GM03348 (cell line): ENCODE results near the gene DNAH12.
A peak's percentile ranks its signal among the peaks of the same experiment; 100 is the strongest.
"Not testable (repeated sequence)": the region's sequence is repeated elsewhere in the genome, so short reads cannot be mapped to it uniquely, and the experiment has no call there.

ENCODE experiments used
- DNase-seq: peaks from one replicate; pipeline ENCODE4 v3.0.0; 2012; ENCODE audit warnings: low spot score

Gene DNAH12

DNA sequence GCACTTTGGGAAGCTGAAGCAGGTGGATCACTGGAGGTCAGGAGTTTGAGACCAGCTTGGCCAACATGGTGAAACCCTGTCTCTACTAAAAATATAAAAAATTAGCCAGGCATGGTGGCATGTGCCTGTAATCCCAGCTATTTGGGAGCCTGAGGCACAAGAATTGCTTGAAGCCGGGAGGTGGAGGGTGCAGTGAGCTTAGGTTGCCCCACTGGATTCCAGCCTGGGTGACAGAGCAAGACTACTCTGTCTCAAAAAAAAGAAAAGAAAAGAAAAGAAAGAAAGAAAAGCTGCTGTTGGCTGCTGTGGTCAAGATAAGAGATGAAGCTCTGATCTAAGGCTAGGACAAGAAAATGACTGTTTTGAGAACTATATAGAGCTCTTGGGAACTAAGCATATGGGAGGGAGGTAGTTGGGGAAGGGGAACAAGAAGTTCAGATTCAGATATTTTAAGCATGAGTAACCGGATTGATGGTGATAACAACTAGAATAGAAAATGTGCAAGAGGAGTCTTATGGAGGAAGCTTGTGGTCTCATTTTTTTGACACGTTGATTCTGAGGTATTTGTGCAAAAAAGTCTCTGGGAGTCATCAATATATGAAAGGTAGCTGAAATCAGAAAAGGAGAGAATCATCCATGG, 25.7 kb downstream of the DNAH12 start:
- DNase-seq, result no peak

DNA sequence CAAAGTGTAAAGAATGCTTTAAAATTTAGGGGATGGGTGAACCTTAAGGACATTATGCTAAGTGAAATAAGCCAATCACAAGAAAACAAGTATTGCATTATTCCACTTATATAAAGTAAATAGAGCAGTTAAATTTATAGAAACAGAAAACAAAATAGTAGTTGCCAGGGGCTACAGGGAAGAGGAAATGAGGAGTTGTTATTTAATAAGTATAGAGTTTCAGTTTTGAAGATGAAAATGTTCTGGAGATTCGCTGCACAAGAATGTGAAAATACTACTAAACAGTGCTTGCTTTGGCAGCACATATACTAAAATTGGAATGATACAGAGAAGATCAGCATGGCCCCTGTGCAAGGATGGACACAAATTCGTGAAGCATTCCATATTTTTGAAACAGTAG, 32.0 kb downstream of the DNAH12 start:
- no peak for DNase-seq

DNA sequence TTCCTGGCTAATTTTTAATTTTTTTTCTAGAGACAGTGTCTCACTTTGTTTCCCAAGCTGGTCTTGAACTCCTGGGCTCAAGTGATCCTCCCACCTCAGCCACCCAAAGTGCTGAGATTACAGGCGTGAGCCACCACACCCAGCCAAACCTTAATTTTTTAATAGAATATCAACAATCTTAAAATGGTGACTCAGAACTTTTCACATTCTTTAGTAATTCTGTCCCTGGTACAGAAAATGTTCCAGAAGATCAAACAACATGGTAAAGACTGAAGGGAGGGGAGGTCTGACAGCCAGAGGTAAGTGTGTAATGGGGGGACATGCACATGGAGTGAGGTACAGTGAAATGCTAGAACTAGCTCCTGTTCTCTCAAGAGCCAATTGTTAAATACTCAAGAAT, 38.2 kb downstream of the DNAH12 start:
- DNase-seq, result no peak

- DNase-seq, result no peak
Observed at GRCh38 chr3:57500506-57500905, 43.6 kb downstream of the DNAH12 start.

DNA sequence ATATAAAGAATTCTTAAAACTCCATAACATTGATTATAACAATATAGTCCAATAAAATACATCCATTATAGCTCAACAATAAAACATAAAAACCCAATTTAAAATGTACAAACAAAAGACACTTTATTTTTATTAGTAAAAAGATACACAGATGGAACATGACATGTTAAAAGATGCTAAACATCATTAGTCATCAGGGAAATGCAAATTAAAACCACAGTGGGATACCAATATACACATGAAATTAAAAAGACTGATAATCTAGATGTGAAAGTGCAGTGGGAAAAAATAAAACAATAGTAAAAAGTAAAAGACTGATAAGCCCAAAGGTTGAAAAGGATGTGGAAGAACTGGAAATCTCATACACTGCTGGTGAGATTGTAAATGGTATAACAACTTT, 46.2 kb downstream of the DNAH12 start:
- no peak for DNase-seq

GRCh38 chr3:57484563-57484962, 59.6 kb downstream of the DNAH12 start:
- no peak for DNase-seq

- not testable (repeated sequence) for DNase-seq
Observed at GRCh38 chr3:57477193-57477592, 67.0 kb downstream of the DNAH12 start.

DNA sequence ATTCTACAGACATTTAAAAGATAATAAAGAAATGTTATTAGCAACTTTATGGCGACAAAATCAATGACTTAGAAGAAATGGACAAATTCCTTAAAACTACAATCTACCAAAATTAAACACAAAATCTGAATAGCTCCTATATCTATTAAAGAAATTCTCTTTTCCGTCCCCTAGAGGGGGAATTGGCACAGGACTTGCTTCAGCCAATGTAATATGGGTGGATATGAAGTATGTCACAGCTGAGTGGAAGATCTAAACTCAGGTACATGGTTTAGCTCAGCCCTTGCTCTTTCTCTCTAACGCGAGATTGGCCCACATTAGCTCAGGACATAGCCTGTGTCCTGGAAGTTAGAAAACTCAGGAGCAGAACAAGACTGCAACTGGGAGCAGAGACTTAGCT, 79.3 kb downstream of the DNAH12 start:
- no peak for DNase-seq

- DNase-seq, result no peak
Observed at GRCh38 chr3:57464011-57464410, 80.1 kb downstream of the DNAH12 start.

DNA sequence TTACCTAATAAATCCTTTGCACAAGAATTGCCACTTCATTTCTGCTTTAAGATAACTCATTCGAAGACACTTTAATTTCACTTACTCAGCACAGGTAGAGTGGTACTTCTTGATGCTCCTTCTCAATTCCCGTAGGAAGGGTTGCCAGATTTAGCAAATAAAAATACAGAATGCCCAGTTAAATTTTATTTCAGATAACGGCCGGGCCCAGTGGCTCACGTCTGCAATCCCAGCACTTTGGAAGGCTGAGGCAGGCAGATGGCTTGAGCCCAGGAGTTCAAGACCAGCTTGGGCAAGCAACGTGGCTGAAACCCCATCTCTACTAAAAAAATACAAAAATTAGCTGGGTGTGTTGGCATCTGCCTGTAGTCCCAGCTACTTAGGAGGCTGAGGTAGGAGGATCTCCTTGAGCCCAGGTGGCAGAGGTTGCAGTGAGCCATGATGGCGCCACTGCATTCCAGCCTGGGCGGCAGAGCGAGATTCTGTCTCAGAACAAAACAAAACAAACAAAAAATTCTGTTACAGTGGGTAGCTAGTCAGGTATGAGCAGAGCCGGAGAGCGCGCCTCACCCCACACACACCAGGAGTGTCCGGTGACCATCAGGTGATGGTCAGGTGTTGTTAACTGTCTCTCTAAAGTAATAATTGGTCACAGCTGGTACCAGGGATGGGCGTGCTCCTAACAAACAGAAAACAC, 92.8 kb downstream of the DNAH12 start:
- no peak for DNase-seq

DNA sequence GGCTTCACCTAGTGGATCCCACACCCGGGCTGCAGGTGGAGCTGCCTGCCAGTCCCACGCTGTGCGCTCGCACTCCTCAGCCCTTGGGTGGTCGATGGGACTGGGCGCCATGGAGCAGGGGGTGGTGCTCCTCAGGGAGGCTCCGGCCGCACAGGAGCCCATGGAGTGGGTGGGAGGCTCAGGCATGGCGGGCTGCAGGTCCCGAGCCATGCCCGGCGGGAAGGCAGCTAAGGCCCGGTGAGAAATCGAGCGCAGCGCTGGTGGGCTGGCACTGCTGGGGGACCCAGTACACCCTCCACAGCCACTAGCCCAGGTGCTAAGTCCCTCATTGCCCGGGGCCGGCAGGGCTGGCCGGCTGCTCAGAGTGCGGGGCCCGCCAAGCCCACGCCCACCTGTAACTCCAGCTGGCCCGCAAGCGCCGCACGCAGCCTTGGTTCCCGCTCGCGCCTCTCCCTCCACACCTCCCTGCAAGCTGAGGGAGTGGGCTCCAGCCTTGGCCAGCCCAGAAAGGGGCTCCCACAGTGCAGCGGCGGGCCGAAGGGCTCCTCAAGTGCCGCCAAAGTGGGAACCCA, 94.8 kb downstream of the DNAH12 start:
- not testable (repeated sequence) for DNase-seq

GRCh38 chr3:57448489-57448888, 95.7 kb downstream of the DNAH12 start:
- DNase-seq, result not testable (repeated sequence)

DNA sequence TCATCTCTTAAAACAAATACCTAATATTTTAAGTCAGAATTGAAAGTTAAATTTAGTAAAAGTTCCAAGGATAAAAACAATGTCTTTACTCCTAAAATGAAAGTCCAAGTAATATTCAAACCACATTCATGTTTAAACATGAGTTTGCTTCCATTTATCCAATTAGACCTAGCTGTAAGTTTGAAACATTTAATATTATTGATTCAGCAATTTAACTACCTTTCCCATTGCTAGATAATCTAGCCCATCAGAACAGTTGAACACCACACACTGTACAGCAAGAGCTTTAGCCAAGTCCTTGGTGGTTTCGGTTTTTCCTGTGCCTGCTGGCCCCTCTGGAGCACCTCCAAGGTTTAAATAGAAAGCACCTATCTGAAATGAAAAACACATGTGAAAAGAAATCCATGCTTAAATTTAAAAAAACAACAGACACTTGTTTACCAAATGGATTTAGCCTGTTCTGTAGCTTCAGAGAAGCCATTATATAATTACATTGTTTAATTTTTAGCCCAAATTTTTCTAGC, 97.8 kb downstream of the DNAH12 start:
- peak; percentile 26 for DNase-seq

DNA sequence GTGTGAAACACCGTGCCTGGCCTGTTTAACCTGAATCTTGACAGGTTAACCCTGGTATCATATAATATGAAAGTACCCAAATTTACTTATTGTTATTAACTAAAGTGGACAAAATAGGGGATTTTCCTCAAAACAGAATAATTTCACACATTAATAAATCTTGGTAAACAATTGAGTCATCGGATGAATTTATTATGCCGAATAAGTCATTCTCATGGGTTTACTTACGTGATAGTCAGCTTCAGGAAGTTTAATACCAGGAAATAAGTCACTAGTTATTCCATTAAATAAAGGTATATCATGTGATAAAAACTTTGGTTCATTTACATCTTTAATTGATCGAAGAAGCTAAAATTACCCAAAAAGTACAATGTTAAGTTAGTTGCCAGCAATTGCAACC, 99.7 kb downstream of the DNAH12 start:
- DNase-seq, result no peak

DNA sequence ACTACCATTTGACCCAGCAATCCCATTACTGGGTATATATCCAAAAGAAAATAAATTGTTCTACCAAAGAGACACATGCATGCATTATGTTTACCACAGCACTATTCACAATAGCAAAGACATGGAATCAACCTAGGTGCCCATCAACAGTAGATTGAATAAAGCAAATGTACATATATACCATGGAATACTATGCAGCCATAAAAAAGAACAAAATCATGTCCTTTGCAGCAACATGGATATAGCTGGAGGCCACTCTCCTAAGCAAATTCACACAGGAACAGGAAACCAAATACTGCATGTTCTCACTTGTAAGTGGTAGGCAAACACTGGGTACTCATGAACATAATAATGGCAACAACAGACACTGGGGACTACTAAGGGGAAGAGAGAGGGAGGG, 104.0 kb downstream of the DNAH12 start:
- not testable (repeated sequence) for DNase-seq

- not testable (repeated sequence) for DNase-seq
Observed at GRCh38 chr3:57438460-57438859, 105.7 kb downstream of the DNAH12 start.

GRCh38 chr3:57436195-57436761, 107.9 kb downstream of the DNAH12 start:
- no peak for DNase-seq

DNA sequence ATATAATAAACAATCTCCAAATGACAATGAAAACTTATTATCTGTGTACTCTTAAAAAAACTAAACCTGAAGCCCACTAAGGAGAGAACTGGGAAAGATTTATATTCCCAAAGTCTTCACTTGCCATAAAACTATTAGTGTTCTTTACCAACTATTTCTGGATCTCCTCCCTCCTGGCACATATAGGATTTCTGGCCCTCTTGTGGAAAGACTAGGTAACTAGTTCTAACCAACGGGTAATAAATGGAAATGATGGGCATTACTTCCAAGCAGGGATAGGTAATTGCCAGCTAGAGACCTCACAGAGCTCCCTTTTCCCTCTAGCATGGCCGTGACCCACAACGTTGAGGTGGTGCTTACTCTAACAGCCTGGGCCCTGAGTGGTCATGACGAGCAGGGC, 110.1 kb downstream of the DNAH12 start:
- DNase-seq, result peak; percentile 60

GRCh38 chr3:57423335-57423734, 120.8 kb downstream of the DNAH12 start:
- DNase-seq, result no peak

DNA sequence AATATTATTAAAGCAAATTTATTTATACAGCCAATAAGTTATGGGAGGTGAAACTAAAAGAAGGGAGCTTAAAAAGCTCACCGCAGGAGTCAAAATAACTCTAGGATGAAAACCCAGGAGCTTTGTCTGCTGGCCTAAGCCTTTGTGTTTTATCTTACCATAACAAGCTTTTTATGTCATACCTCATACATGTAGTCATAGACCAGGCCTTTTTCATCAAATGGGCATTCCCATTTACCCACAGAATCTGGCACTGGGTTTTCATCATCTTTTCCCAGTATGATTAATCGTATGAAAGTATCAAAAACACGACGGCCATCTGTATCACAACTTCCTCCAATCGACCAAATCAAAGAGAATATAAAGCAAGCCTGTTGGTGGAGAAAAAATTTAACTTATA, 122.8 kb downstream of the DNAH12 start:
- DNase-seq, result no peak

DNA sequence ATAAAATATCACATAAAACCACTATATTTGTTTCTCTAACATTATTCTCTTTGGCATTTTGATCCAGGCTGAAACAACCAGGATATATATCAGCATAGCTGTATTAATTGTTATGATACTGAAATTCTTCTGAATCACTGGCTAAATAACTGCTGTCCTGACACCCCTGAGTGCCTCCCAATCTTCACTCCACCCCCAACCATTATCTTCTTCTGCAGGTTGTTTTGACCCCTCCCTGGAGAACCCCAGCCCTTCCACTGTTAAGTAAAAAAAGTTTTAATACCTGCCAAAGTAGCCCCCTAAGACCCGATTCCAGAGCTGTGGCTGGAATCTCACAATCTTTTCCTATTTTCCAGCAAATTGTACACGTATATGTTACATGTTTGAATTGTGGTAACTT, 124.1 kb downstream of the DNAH12 start:
- DNase-seq, result no peak

GRCh38 chr3:57411715-57412114, 132.4 kb downstream of the DNAH12 start:
- DNase-seq, result no peak

- no peak for DNase-seq
Observed at GRCh38 chr3:57409471-57409870, 134.7 kb downstream of the DNAH12 start.
